Neural cell (in vitro differentiated cells): ENCODE results near the gene ODF2L.

Source experiments
- EZH2 ChIP-seq: fragments of 200-600, 300-800 bp; shearing (Covaris generic), sonication (generic); IDR thresholded peaks from 2 replicates; pipeline ENCODE4 v1.6.1; 2014; ENCODE audit warnings: antibody characterized with exemption, low read length, borderline replicate concordance, mild to moderate bottlenecking; ENCODE audit not compliant: insufficient read depth, poor library complexity, severe bottlenecking
- MXI1 ChIP-seq: fragments of 450-650 bp; conservative IDR thresholded peaks from 2 replicates; pipeline ENCODE4 v1.6.1; 2014; ENCODE audit warnings: antibody characterized with exemption, mild to moderate bottlenecking; ENCODE audit not compliant: poor library complexity, severe bottlenecking
- POLR2AphosphoS5 ChIP-seq: IDR thresholded peaks from 2 replicates; pipeline ENCODE4 v1.6.1; 2012
- RAD21 ChIP-seq: fragments of 450-650 bp; conservative IDR thresholded peaks from 2 replicates; pipeline ENCODE4 v1.6.1; 2014; ENCODE audit warnings: antibody characterized with exemption, mild to moderate bottlenecking, moderate library complexity
- TF ChIP-seq, protein P1 (sequence below): fragments of 450-650 bp; IDR thresholded peaks from 2 replicates; pipeline ENCODE4 v1.5.1; 2014; ENCODE audit warnings: antibody characterized with exemption, mild to moderate bottlenecking, moderate library complexity; ENCODE audit not compliant: poor library complexity, severe bottlenecking
- TF ChIP-seq, protein P2 (sequence below): IDR thresholded peaks from 2 replicates; pipeline ENCODE4 v1.6.1; 2012; ENCODE audit warnings: borderline replicate concordance

DNA sequence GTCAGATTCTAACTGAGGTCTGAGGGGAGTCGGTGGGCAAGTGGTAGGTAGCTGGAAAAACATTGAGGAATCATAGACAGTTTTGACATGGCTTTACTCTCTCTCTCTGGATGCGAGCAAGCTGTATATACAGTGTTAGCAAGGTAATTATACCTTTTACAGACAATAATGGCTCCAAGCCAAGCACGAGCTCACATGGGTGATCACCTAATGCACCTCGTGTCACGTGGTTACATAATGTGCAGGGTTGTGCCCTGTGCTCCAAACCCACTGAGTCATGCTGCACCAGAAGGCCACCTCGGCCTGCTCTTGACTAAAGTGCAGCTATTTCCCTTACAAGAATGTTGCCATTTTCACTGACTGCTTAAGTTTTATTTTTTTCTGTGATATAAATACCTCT lies 20.2 kb upstream of the ODF2L start:
- no peak for TF ChIP-seq EZH2
- TF ChIP-seq, protein P1, sequence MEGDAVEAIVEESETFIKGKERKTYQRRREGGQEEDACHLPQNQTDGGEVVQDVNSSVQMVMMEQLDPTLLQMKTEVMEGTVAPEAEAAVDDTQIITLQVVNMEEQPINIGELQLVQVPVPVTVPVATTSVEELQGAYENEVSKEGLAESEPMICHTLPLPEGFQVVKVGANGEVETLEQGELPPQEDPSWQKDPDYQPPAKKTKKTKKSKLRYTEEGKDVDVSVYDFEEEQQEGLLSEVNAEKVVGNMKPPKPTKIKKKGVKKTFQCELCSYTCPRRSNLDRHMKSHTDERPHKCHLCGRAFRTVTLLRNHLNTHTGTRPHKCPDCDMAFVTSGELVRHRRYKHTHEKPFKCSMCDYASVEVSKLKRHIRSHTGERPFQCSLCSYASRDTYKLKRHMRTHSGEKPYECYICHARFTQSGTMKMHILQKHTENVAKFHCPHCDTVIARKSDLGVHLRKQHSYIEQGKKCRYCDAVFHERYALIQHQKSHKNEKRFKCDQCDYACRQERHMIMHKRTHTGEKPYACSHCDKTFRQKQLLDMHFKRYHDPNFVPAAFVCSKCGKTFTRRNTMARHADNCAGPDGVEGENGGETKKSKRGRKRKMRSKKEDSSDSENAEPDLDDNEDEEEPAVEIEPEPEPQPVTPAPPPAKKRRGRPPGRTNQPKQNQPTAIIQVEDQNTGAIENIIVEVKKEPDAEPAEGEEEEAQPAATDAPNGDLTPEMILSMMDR, result no peak
- peak; percentile 39 for TF ChIP-seq POLR2AphosphoS5
- TF ChIP-seq, protein P2, sequence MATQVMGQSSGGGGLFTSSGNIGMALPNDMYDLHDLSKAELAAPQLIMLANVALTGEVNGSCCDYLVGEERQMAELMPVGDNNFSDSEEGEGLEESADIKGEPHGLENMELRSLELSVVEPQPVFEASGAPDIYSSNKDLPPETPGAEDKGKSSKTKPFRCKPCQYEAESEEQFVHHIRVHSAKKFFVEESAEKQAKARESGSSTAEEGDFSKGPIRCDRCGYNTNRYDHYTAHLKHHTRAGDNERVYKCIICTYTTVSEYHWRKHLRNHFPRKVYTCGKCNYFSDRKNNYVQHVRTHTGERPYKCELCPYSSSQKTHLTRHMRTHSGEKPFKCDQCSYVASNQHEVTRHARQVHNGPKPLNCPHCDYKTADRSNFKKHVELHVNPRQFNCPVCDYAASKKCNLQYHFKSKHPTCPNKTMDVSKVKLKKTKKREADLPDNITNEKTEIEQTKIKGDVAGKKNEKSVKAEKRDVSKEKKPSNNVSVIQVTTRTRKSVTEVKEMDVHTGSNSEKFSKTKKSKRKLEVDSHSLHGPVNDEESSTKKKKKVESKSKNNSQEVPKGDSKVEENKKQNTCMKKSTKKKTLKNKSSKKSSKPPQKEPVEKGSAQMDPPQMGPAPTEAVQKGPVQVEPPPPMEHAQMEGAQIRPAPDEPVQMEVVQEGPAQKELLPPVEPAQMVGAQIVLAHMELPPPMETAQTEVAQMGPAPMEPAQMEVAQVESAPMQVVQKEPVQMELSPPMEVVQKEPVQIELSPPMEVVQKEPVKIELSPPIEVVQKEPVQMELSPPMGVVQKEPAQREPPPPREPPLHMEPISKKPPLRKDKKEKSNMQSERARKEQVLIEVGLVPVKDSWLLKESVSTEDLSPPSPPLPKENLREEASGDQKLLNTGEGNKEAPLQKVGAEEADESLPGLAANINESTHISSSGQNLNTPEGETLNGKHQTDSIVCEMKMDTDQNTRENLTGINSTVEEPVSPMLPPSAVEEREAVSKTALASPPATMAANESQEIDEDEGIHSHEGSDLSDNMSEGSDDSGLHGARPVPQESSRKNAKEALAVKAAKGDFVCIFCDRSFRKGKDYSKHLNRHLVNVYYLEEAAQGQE, result no peak
- TF ChIP-seq MXI1, result no peak
- TF ChIP-seq RAD21, result no peak
